Measurements from ENCODE around the gene PRSS33. TPM values are rescaled to one million over a fixed set of nuclear protein-coding genes. Genes with fewer than 3 reads are reported as not detected.

Gene PRSS33
- total RNA-seq, 1 experiment from 2014 or later = not detected

DNA sequence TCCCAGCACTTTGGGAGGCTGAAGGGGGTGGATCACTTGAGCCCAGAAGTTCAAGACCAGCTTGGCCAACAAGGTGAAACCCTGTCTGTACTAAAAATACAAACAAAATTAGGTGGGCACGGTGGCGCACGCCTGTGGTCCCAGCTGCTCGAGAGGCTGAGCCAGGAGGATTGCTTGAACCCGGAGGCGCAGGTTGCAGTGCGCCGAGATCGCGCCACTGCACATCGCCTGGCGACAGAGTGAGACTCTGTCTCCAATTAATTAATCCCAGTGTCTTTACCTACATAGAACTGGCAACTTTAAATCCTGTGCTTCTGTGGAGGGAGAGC, 8.8 kb downstream of the PRSS33 start:
- no peak overlapping the region for H2AK5ac ChIP-seq (ENCODE audit: insufficient read length, low read length)
- no peak overlapping the region for H2AFZ ChIP-seq (ENCODE audit: low read length)
- H3K4ac ChIP-seq (ENCODE audit: low read depth, low read length) = no peak overlapping the region
- H2BK15ac ChIP-seq (ENCODE audit: low read depth, low read length) = no peak overlapping the region
- H2BK120ac ChIP-seq (ENCODE audit: low read depth, low read length, poor library complexity, severe bottlenecking) = no peak overlapping the region
- H3K56ac ChIP-seq (ENCODE audit: insufficient read length, low read depth, low read length) = no peak overlapping the region
- no peak overlapping the region for H2BK5ac ChIP-seq (ENCODE audit: insufficient read length, low read length)
- peaks cover 14% of the 10 kb centered on the region for H3K23me2 ChIP-seq (ENCODE audit: insufficient read length, low read depth, low read length, poor library complexity, severe bottlenecking)
- no peaks in the 10 kb centered on the region for H3K9me3 ChIP-seq (ENCODE audit: control insufficient read depth, low read depth, low read length)
- no peak overlapping the region for H4K5ac ChIP-seq (ENCODE audit: insufficient read length, low read depth, low read length)
- no peak overlapping the region for H3K18ac ChIP-seq (ENCODE audit: insufficient read length, low read depth, low read length)
- H3K79me2 ChIP-seq (ENCODE audit: insufficient read depth, low read length) = peaks cover 9% of the 10 kb centered on the region; the same call in 1 of the 2 replicates
- H3K79me1 ChIP-seq (ENCODE audit: insufficient read depth, low read depth, low read length, poor library complexity, severe bottlenecking) = peaks cover 6% of the 10 kb centered on the region
- Mint-ChIP-seq H3K9me3 (peaks cover 0 to 3% of the 10 kb centered on the region in 2 experiments; a peak in 2 of 5 replicates), H3K27ac (peak overlapping the region; percentile 97 to 100 (median 98); a peak in 6 of 7 replicates), H3K36me3 (ENCODE audit: insufficient read depth in 1 of 3, low read depth in 3 of 3) (peaks cover 3 to 33% (median 25%) of the 10 kb centered on the region in 3 experiments), H3K4me1 (peaks cover 18 to 32% of the 10 kb centered on the region in 2 experiments), H3K4me3 (peak overlapping the region; percentile 91 to 96), H3K27me3 (ENCODE audit: low read depth) (peaks cover 3% of the 10 kb centered on the region; the same call in 1 of the 2 replicates)
- TF ChIP-seq, protein P1, sequence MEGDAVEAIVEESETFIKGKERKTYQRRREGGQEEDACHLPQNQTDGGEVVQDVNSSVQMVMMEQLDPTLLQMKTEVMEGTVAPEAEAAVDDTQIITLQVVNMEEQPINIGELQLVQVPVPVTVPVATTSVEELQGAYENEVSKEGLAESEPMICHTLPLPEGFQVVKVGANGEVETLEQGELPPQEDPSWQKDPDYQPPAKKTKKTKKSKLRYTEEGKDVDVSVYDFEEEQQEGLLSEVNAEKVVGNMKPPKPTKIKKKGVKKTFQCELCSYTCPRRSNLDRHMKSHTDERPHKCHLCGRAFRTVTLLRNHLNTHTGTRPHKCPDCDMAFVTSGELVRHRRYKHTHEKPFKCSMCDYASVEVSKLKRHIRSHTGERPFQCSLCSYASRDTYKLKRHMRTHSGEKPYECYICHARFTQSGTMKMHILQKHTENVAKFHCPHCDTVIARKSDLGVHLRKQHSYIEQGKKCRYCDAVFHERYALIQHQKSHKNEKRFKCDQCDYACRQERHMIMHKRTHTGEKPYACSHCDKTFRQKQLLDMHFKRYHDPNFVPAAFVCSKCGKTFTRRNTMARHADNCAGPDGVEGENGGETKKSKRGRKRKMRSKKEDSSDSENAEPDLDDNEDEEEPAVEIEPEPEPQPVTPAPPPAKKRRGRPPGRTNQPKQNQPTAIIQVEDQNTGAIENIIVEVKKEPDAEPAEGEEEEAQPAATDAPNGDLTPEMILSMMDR (conservative IDR thresholded peaks at IDR 0.05) = no peak
- WGBS (ENCODE audit: extremely low coverage, insufficient read length, low lambda C conversion rate) = no CpG with 5 or more reads among the region's 12 CpGs
- H3K27ac ChIP-seq (ENCODE audit: insufficient read length, low read depth, low read length) = no peak overlapping the region
- no peaks in the 10 kb centered on the region for H3K27me3 ChIP-seq (ENCODE audit: insufficient read depth, low read length)
- H2BK12ac ChIP-seq (ENCODE audit: insufficient read length, low read depth, low read length) = no peak overlapping the region
- peak overlapping the region; percentile 90 for H3K4me2 ChIP-seq (ENCODE audit: insufficient read depth, insufficient read length, low read length)
- H4K91ac ChIP-seq (ENCODE audit: insufficient read length, low read depth, low read length) = no peak overlapping the region
- H3K23ac ChIP-seq (ENCODE audit: insufficient read length, low read depth, low read length) = no peak overlapping the region
- H3T11ph ChIP-seq (ENCODE audit: low read length) = no peak overlapping the region
- H4K8ac ChIP-seq (replicated peaks; ENCODE audit: insufficient read length, low read depth, low read length) = no peak overlapping the region
- DNase-seq = no peak
- no peak overlapping the region for H3K14ac ChIP-seq (ENCODE audit: insufficient read depth, low read length)
- no peak overlapping the region for H2BK20ac ChIP-seq (ENCODE audit: low read depth, low read length, poor library complexity, severe bottlenecking)
- H4K20me1 ChIP-seq (ENCODE audit: control insufficient read depth, insufficient read depth, insufficient read length) = no peaks in the 10 kb centered on the region
- no peak overlapping the region for H3K9ac ChIP-seq (ENCODE audit: extremely low read depth, insufficient read length, low read length)
- H3K4me1 ChIP-seq (ENCODE audit: insufficient read depth, low read length) = no peaks in the 10 kb centered on the region
